HL-60 (cell line): ENCODE measurements around the gene DGLUCY.

Source experiments
- DNase-seq, 2 experiments: peaks; one replicate each; pipeline ENCODE4 v3.0.0-alpha.2; 2010 to 2020; ENCODE audit warnings: low read depth in 1 of 2, low spot score in 1 of 2
- H3K27ac ChIP-seq: fragments of 250-450 bp; sonication (Bioruptor Pico); replicated peaks from 2 replicates; pipeline ENCODE4 v1.5.1; 2020; ENCODE audit warnings: mild to moderate bottlenecking, moderate library complexity
- H3K27me3 ChIP-seq: fragments of 250-450 bp; sonication (Bioruptor Pico); 2 replicates; pipeline ENCODE4 v1.5.1; 2021; ENCODE audit warnings: mild to moderate bottlenecking, moderate library complexity; ENCODE audit not compliant: insufficient read depth, poor library complexity, severe bottlenecking
- H3K4me3 ChIP-seq: replicated peaks from 2 replicates; pipeline ENCODE4 v1.5.1; 2011; ENCODE audit warnings: mild to moderate bottlenecking, control low read depth, low read length; ENCODE audit not compliant: insufficient read depth
- CTCF ChIP-seq: IDR thresholded peaks from one replicate; pipeline ENCODE4 v1.5.1; 2011; ENCODE audit warnings: low read length, control low read depth, inconsistent platforms; ENCODE audit not compliant: insufficient read depth
- GABPA ChIP-seq: IDR thresholded peaks from 2 replicates; pipeline ENCODE4 v1.6.1; 2012; ENCODE audit warnings: low read depth
- POLR2AphosphoS5 ChIP-seq: IDR thresholded peaks from 2 replicates; pipeline ENCODE4 v1.6.1; 2012; ENCODE audit warnings: low read depth
- REST ChIP-seq: IDR thresholded peaks from 2 replicates; pipeline ENCODE4 v1.6.1; 2012; ENCODE audit warnings: low read depth; ENCODE audit not compliant: insufficient replicate concordance
- SPI1 ChIP-seq: IDR thresholded peaks from 2 replicates; pipeline ENCODE4 v1.6.1; 2012; ENCODE audit warnings: low read depth, mild to moderate bottlenecking, borderline replicate concordance

The DGLUCY gene

GRCh38 chr14:91125801-91126200, 11.9 kb downstream of the DGLUCY start:
- peak overlapping the region; percentile 63 for H3K27ac ChIP-seq
- TF ChIP-seq CTCF (no peak), POLR2AphosphoS5 (no peak), REST (no peak), SPI1 (no peak), GABPA (no peak)

GRCh38 chr14:91126761-91127160, 12.9 kb downstream of the DGLUCY start:
- TF ChIP-seq SPI1 (no peak), GABPA (no peak), POLR2AphosphoS5 (no peak), REST (no peak), CTCF (no peak)
- Histone ChIP-seq H3K27ac (no peak overlapping the region), H3K27me3 (no peaks in the 10 kb centered on the region), H3K4me3 (no peak overlapping the region)
- DNase-seq: no peak

More at GRCh38 chr14:91125801-91126200, 11.9 kb downstream of the DGLUCY start:
- Histone ChIP-seq H3K4me3 (no peak overlapping the region), H3K27me3 (no peaks in the 10 kb centered on the region)
- no peak for DNase-seq

- no peak for TF ChIP-seq CTCF
- no peak for TF ChIP-seq SPI1
- TF ChIP-seq GABPA: no peak
- Histone ChIP-seq H3K27ac (no peak overlapping the region), H3K27me3 (no peaks in the 10 kb centered on the region), H3K4me3 (no peak overlapping the region)
- DNase-seq: no peak
Measured at GRCh38 chr14:91127401-91127801, 13.5 kb downstream of the DGLUCY start.

GRCh38 chr14:91127924-91128323, 14.1 kb downstream of the DGLUCY start:
- H3K4me3 ChIP-seq: no peak overlapping the region
- H3K27me3 ChIP-seq: no peaks in the 10 kb centered on the region
- TF ChIP-seq REST: no peak
- TF ChIP-seq POLR2AphosphoS5: no peak
- no peak for TF ChIP-seq SPI1
- no peak for TF ChIP-seq CTCF
- no peak for TF ChIP-seq GABPA
- no peak overlapping the region for H3K27ac ChIP-seq
- DNase-seq: no peak
